Panc1 (cell line): ENCODE data around the gene PDCD10. TPM values are rescaled to one million over a fixed set of nuclear protein-coding genes. Genes with fewer than 3 reads are reported as not detected.

Source experiments
- ATAC-seq: fragments of 200-7000 bp; cut with Tn5 transposase; 2 replicates; pipeline ENCODE4 v1.9.1; 2020; ENCODE audit warnings: mild to moderate bottlenecking, moderate library complexity
- BruUV-seq: library from RNA; stranded (reverse); fragments of 400-500 nt; replicated peaks from 2 replicates; lab custom pipeline; 2021; lab: Mats Ljungman, UMichigan
- CTCF ChIA-PET: fragments of 300-600 bp; sonication (Branson Sonifier 250); formaldehyde crosslinking; loops from one replicate; lab custom pipeline; 2022; ENCODE audit warnings: antibody characterized with exemption; lab: Charles Lee
- POLR2A ChIA-PET: fragments of 300-600 bp; sonication (Branson Sonifier 250); formaldehyde crosslinking; loops from one replicate; lab custom pipeline; 2022; ENCODE audit warnings: antibody characterized with exemption; lab: Charles Lee
- DNase-seq: peaks from one replicate; pipeline ENCODE4 v3.0.0-alpha.2; 2010; ENCODE audit warnings: low read depth, low spot score
- H3K27ac ChIP-seq: 2 replicates; pipeline ENCODE4 v1.5.1; 2011; ENCODE audit warnings: mild to moderate bottlenecking, low read length, inconsistent platforms
- H3K27me3 ChIP-seq: fragments of 200-500 bp; sonication (Bioruptor generic); 2 replicates; pipeline ENCODE4 v1.6.0; 2014; ENCODE audit warnings: low read length, inconsistent platforms; ENCODE audit not compliant: control insufficient read depth, insufficient read depth
- H3K36me3 ChIP-seq: fragments of 200-500 bp; sonication (Bioruptor generic); 2 replicates; pipeline ENCODE4 v1.5.1; 2014; ENCODE audit warnings: inconsistent platforms, mild to moderate bottlenecking, low read length, moderate library complexity; ENCODE audit not compliant: control insufficient read depth, insufficient read depth
- H3K4me1 ChIP-seq: 2 replicates; pipeline ENCODE4 v1.5.1; 2011; ENCODE audit warnings: inconsistent platforms, mild to moderate bottlenecking, low read length, moderate library complexity; ENCODE audit not compliant: control insufficient read depth, insufficient read depth
- H3K4me3 ChIP-seq, 2 experiments: 2 replicates each; pipeline ENCODE4 v1.5.1; 2011 to 2012; ENCODE audit warnings: low read depth in 2 of 2, low read length in 2 of 2, mild to moderate bottlenecking in 2 of 2, inconsistent platforms in 1 of 2, moderate library complexity in 1 of 2
- H3K9me3 ChIP-seq: fragments of 200-500 bp; sonication (Bioruptor generic); 2 replicates; pipeline ENCODE4 v1.5.1; 2014; ENCODE audit warnings: low read depth, mild to moderate bottlenecking, inconsistent platforms, low read length, moderate library complexity; ENCODE audit not compliant: control insufficient read depth, insufficient read depth
- POLR2AphosphoS5 ChIP-seq: IDR thresholded peaks from 2 replicates; pipeline ENCODE4 v1.6.1; 2012; ENCODE audit warnings: mild to moderate bottlenecking, low read depth, low read length, moderate library complexity
- SIN3A ChIP-seq: IDR thresholded peaks from 2 replicates; pipeline ENCODE4 v1.6.1; 2012; ENCODE audit warnings: low read depth, mild to moderate bottlenecking, low read length, moderate library complexity, borderline replicate concordance; ENCODE audit not compliant: insufficient read depth
- TCF7L2 ChIP-seq: IDR thresholded peaks from 2 replicates; pipeline ENCODE4 v1.6.1; 2011; ENCODE audit warnings: mild to moderate bottlenecking, low read depth, low read length, inconsistent platforms
- in situ Hi-C: cut with HindIII; loops from 2 replicates; pipeline ENCODE4 v1.10.0; 2016; ENCODE audit warnings: low sequenced_read_pairs, low pct_unique_long_range_greater_than_20kb
- intact Hi-C: fragments of 100-400 bp; cut with micrococcal nuclease; formaldehyde crosslinking; loops from one replicate; pipeline ENCODE4 v1.10.0; 2022; ENCODE audit not compliant: unreplicated experiment
- total RNA-seq: library from RNA; stranded (reverse); gene quantifications from one replicate; pipeline ENCODE4 v1.2.1, GENCODE V29; 2021; ENCODE audit not compliant: unreplicated experiment
- TF ChIP-seq, protein P1 (sequence below): fragments of 450-650 bp; IDR thresholded peaks from 2 replicates; pipeline ENCODE4 v1.5.1; 2017; ENCODE audit warnings: mild to moderate bottlenecking
- TF ChIP-seq, protein P2 (sequence below), 2 experiments: IDR thresholded peaks; 2 replicates each; pipeline ENCODE4 v1.6.1; 2011 to 2012; ENCODE audit warnings: low read depth in 2 of 2, control low read depth in 1 of 2, low read length in 1 of 2, mild to moderate bottlenecking in 1 of 2, moderate library complexity in 1 of 2; ENCODE audit not compliant: insufficient read depth in 1 of 2

The PDCD10 gene
- total RNA-seq, 1 experiment from 2014 or later = 83.5 TPM

DNA sequence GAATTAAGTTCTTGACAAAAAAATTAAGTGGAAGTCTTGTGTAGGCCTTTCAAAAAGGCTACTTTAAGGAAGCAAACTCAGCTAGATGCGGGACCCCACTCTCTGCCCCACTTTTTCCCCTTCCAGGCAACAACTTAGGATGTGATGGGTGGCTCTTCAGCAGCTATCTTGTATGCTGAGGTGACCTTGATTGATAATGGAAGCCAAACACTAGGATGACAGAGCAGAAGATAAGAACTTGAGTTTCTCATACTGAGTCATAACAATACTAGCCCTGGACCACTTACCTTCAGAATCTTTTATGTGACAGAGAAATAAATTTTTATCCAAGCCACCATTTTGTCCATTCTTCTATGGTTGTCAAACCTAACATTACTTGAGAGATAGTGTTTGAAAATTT, 16.1 kb downstream of the PDCD10 start:
- Histone ChIP-seq H3K4me3 (no peak overlapping the region), H3K36me3 (peaks cover 19% of the 10 kb centered on the region), H3K9me3 (no peaks in the 10 kb centered on the region), H3K27ac (no peak overlapping the region), H3K4me1 (no peaks in the 10 kb centered on the region), H3K27me3 (no peaks in the 10 kb centered on the region)
- in situ Hi-C loops = no loop called here
- ATAC-seq (no peak), DNase-seq (no peak)
- intact Hi-C loops = no loop called here
- BruUV-seq = no TSS peak
- ChIA-PET CTCF (no interaction called here), POLR2A (no interaction called here)
- TF ChIP-seq SIN3A (no peak), TCF7L2 (no peak), POLR2AphosphoS5 (no peak)
- TF ChIP-seq, protein P1, sequence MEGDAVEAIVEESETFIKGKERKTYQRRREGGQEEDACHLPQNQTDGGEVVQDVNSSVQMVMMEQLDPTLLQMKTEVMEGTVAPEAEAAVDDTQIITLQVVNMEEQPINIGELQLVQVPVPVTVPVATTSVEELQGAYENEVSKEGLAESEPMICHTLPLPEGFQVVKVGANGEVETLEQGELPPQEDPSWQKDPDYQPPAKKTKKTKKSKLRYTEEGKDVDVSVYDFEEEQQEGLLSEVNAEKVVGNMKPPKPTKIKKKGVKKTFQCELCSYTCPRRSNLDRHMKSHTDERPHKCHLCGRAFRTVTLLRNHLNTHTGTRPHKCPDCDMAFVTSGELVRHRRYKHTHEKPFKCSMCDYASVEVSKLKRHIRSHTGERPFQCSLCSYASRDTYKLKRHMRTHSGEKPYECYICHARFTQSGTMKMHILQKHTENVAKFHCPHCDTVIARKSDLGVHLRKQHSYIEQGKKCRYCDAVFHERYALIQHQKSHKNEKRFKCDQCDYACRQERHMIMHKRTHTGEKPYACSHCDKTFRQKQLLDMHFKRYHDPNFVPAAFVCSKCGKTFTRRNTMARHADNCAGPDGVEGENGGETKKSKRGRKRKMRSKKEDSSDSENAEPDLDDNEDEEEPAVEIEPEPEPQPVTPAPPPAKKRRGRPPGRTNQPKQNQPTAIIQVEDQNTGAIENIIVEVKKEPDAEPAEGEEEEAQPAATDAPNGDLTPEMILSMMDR = no peak
- TF ChIP-seq, protein P2, sequence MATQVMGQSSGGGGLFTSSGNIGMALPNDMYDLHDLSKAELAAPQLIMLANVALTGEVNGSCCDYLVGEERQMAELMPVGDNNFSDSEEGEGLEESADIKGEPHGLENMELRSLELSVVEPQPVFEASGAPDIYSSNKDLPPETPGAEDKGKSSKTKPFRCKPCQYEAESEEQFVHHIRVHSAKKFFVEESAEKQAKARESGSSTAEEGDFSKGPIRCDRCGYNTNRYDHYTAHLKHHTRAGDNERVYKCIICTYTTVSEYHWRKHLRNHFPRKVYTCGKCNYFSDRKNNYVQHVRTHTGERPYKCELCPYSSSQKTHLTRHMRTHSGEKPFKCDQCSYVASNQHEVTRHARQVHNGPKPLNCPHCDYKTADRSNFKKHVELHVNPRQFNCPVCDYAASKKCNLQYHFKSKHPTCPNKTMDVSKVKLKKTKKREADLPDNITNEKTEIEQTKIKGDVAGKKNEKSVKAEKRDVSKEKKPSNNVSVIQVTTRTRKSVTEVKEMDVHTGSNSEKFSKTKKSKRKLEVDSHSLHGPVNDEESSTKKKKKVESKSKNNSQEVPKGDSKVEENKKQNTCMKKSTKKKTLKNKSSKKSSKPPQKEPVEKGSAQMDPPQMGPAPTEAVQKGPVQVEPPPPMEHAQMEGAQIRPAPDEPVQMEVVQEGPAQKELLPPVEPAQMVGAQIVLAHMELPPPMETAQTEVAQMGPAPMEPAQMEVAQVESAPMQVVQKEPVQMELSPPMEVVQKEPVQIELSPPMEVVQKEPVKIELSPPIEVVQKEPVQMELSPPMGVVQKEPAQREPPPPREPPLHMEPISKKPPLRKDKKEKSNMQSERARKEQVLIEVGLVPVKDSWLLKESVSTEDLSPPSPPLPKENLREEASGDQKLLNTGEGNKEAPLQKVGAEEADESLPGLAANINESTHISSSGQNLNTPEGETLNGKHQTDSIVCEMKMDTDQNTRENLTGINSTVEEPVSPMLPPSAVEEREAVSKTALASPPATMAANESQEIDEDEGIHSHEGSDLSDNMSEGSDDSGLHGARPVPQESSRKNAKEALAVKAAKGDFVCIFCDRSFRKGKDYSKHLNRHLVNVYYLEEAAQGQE (IDR thresholded peaks at IDR 0.05; ENCODE audit: insufficient read depth in 1 of 2, low read depth in 2 of 2, low read length in 1 of 2) = no peak

DNA sequence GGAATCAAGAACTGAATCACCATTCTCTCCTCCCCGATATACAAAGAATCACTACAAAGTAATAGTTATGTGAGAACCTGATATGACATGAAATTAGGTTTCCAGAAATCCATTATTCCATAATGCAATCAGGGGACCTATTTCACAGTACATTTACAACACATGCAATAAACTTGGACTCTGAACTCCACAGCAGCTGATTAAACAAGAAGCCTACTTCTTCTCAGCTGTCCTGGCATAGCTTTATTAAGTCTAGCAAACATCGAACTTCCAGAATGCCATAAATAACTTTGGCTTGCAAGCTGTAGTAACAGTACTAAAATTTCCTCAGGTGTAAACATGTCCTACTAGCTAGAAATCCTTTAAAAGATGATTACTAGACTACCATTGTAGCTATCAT, 17.8 kb downstream of the PDCD10 start:
- in situ Hi-C loops = no loop called here
- intact Hi-C loops = no loop called here
- Histone ChIP-seq H3K4me3 (no peak overlapping the region), H3K27ac (no peak overlapping the region), H3K4me1 (no peaks in the 10 kb centered on the region), H3K27me3 (no peaks in the 10 kb centered on the region), H3K9me3 (no peaks in the 10 kb centered on the region), H3K36me3 (peaks cover 19% of the 10 kb centered on the region)
- ChIA-PET CTCF (no interaction called here), POLR2A (no interaction called here)
- no TSS peak for BruUV-seq
- ATAC-seq (no peak), DNase-seq (no peak)
- TF ChIP-seq TCF7L2 = no peak
- TF ChIP-seq POLR2AphosphoS5 = no peak
- TF ChIP-seq, protein P2 (IDR thresholded peaks at IDR 0.05; ENCODE audit: insufficient read depth in 1 of 2, low read depth in 2 of 2, low read length in 1 of 2) = no peak
- TF ChIP-seq, protein P1 = no peak
- no peak for TF ChIP-seq SIN3A
